Psoas muscle (tissue), 8 donors: ENCODE data around the gene TRAPPC5. TPM values are rescaled to one million over a fixed set of nuclear protein-coding genes. Genes with fewer than 3 reads are reported as not detected.
A peak's percentile ranks its signal among the peaks of the same experiment; 100 is the strongest.

Experiments used
- ATAC-seq, 4 donors: fragments of 200-7000 bp; cut with Tn5 transposase; one replicate each; pipeline ENCODE4 v1.9.1; 2020; ENCODE audit warnings: moderate library complexity in 3 of 4, mild to moderate bottlenecking in 2 of 4
- DNase-seq, 2 donors: peaks; one replicate each; pipeline ENCODE4 v3.0.0-alpha.2; 2020
- H3K27ac ChIP-seq: fragments of 200-600 bp; one replicate; pipeline ENCODE4 v1.8.0; 2022
- H3K27me3 ChIP-seq, 3 donors: fragments of 200-600 bp in 1 of 3; one replicate each; pipeline versions ENCODE4 v1.6.1 to v1.8.0; 2013 to 2022; ENCODE audit warnings: low read length in 2 of 3, mild to moderate bottlenecking in 2 of 3, moderate library complexity in 1 of 3; ENCODE audit not compliant: insufficient read depth in 3 of 3
- H3K36me3 ChIP-seq, 2 donors: fragments of 200-600 bp in 1 of 2; one replicate each; pipeline versions ENCODE4 v1.6.1 to v1.8.0; 2013 to 2022; ENCODE audit warnings: low read depth in 1 of 2, mild to moderate bottlenecking in 1 of 2, moderate library complexity in 1 of 2; ENCODE audit not compliant: insufficient read depth in 1 of 2
- H3K4me1 ChIP-seq: fragments of 200-600 bp; one replicate; pipeline ENCODE4 v1.8.0; 2022
- H3K4me3 ChIP-seq: fragments of 200-600 bp; one replicate; pipeline ENCODE4 v1.8.0; 2022; ENCODE audit warnings: mild to moderate bottlenecking
- H3K9me3 ChIP-seq: fragments of 200-600 bp; one replicate; pipeline ENCODE4 v1.8.0; 2022
- WGBS, 3 donors: extraction: QIAGEN DNeasy Blood & Tissue Kit; methylation state at CpG; one replicate each; pipeline versions ENCODE4 v1.1.6 to v1.1.7; 2013; 5-methylcytosine and 5-hydroxymethylcytosine counted together
- intact Hi-C, 2 donors: fragments of 100-400 bp; cut with DNase I; formaldehyde crosslinking; loops; one replicate each; pipeline versions ENCODE4 v1.11.0 to v1.14.2; 2022
- polyA plus RNA-seq, 3 donors: library from polyadenylated mRNA; stranded (reverse); fragments of 200-250 nt; gene quantifications; one replicate each; pipeline ENCODE4 v1.2.3, GENCODE V29; 2013
- total RNA-seq, 4 donors: library from RNA; stranded (reverse); fragmentation: NEBNext Ultra II Directional in 2 of 4; extraction: Animal tissue kit (Norgen Biotek cat#: 25700) in 2 of 4; gene quantifications; one replicate each; pipeline versions ENCODE4 v1.2.1 to v1.2.4, GENCODE V29; 2021 to 2023
- TF ChIP-seq, protein P1 (sequence below): fragments of 200-600 bp; IDR thresholded peaks from one replicate; pipeline ENCODE4 v1.8.0; 2022; ENCODE audit warnings: antibody characterized with exemption
- donor health status: healthy with polysubstance abuse.
- donor health status: DM: no; HTN: no; CAD: no; lungs with moderate emphysema.
- donor health status: Bipolar disorder and iron deficiency.
- donor health status: healthy.
- donor health status: DM: yes; HTN: yes; CAD: no.
- donor health status: DM: no; HTN: no; CAD: no.
- donor health status: DM: no; HTN: no; CAD: no.
- donor health status: DM: yes; HTN: yes; CAD: no.

The TRAPPC5 gene
- total and polyA plus RNA-seq, 7 donors: 40.6 to 164 (median 101) TPM

DNA sequence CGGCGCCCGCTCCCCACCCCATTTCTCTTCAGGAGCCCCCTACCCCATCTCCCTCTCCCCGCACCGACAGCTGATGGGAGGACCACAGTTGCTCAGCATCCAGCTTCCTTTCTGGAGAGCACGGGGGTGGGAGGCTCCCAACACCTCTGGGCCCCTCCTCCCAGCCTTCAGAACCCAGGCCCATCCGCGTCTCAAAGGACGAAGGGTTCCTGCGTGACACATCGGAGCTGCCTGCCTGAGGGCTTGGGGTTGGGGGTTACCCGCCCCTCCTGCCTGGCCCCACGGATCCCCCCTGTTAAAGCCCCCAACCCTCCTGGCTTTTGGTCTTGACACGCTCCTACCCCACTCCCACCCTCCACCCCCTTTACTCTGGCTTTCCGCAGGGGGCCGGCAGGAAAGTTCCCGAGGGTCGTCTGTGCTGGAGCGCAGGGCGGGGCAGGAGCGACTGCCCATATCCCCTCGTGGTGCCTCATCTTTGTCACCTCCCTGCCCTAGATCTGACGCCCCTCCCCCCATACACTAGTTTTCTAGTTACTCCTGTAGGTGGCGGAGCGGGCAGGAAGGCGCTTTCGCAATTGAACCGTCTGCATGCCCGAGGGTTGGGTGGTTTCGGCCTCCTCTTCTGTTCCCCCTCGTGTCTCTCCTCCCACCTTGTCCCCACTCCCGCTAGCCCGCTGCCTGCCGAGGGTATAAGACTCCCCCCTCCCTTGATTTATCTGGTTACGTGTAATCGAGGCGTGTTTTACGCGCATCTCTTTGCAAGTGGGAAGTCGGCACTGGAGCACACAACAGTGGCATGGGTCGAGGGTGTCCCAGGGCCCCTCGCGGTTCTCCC is 924 bp downstream of the TRAPPC5 start:
- Histone ChIP-seq H3K4me3 (peak overlapping the region; percentile 100), H3K4me1 (no peaks in the 10 kb centered on the region), H3K9me3 (no peaks in the 10 kb centered on the region), H3K36me3 (peaks cover 0 to 23% of the 10 kb centered on the region in 2 donors), H3K27ac (peak overlapping the region; percentile 93), H3K27me3 (peaks cover 0 to 3% (median 0%) of the 10 kb centered on the region in 3 donors)
- TF ChIP-seq, protein P1, sequence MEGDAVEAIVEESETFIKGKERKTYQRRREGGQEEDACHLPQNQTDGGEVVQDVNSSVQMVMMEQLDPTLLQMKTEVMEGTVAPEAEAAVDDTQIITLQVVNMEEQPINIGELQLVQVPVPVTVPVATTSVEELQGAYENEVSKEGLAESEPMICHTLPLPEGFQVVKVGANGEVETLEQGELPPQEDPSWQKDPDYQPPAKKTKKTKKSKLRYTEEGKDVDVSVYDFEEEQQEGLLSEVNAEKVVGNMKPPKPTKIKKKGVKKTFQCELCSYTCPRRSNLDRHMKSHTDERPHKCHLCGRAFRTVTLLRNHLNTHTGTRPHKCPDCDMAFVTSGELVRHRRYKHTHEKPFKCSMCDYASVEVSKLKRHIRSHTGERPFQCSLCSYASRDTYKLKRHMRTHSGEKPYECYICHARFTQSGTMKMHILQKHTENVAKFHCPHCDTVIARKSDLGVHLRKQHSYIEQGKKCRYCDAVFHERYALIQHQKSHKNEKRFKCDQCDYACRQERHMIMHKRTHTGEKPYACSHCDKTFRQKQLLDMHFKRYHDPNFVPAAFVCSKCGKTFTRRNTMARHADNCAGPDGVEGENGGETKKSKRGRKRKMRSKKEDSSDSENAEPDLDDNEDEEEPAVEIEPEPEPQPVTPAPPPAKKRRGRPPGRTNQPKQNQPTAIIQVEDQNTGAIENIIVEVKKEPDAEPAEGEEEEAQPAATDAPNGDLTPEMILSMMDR: peak; percentile 44
- intact Hi-C loops: loop anchor here (1.0 to 5.0 kb wide), 4 partner anchors 31 to 324 kb away; no protein-coding TSS in a partner anchor
- DNase-seq: peak; percentile 77 to 89
- 3 to 7% (median 6%) methylated on average over 41 to 43 of the region's 43 CpGs for WGBS, 3 donors
- peak; percentile 69 to 84 (median 78) for ATAC-seq

DNA sequence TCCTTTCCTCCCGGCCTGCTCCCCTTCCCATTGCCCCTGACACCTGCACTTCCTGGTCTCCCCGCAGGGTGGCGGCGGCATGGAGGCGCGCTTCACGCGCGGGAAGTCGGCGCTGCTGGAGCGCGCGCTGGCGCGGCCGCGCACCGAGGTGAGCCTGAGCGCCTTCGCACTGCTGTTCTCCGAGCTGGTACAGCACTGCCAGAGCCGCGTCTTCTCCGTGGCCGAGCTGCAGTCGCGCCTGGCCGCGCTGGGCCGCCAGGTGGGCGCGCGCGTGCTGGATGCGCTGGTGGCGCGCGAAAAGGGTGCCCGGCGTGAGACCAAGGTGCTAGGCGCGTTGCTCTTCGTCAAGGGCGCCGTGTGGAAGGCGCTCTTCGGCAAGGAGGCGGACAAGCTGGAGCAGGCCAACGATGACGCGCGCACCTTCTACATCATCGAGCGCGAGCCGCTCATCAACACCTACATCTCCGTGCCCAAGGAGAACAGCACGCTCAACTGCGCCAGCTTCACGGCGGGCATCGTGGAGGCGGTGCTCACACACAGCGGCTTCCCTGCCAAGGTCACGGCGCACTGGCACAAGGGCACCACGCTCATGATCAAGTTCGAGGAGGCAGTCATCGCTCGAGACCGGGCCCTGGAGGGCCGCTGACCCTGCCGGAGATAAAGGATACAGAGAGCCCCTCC is 1.7 kb downstream of the TRAPPC5 start:
- Histone ChIP-seq H3K9me3 (no peaks in the 10 kb centered on the region), H3K4me1 (no peaks in the 10 kb centered on the region), H3K27ac (no peak overlapping the region), H3K36me3 (peaks cover 0 to 23% of the 10 kb centered on the region in 2 donors), H3K27me3 (no peaks in the 10 kb centered on the region), H3K4me3 (peak overlapping the region; percentile 100)
- intact Hi-C loops: loop anchor here in 1 of 2 donors (5.0 kb wide), 1 partner anchor 325 kb away; no protein-coding TSS in a partner anchor
- TF ChIP-seq, protein P1: no peak
- ATAC-seq (no peak), DNase-seq (no peak)
- 72 to 80% (median 75%) methylated on average over 73 to 74 of the region's 74 CpGs for WGBS, 3 donors

DNA sequence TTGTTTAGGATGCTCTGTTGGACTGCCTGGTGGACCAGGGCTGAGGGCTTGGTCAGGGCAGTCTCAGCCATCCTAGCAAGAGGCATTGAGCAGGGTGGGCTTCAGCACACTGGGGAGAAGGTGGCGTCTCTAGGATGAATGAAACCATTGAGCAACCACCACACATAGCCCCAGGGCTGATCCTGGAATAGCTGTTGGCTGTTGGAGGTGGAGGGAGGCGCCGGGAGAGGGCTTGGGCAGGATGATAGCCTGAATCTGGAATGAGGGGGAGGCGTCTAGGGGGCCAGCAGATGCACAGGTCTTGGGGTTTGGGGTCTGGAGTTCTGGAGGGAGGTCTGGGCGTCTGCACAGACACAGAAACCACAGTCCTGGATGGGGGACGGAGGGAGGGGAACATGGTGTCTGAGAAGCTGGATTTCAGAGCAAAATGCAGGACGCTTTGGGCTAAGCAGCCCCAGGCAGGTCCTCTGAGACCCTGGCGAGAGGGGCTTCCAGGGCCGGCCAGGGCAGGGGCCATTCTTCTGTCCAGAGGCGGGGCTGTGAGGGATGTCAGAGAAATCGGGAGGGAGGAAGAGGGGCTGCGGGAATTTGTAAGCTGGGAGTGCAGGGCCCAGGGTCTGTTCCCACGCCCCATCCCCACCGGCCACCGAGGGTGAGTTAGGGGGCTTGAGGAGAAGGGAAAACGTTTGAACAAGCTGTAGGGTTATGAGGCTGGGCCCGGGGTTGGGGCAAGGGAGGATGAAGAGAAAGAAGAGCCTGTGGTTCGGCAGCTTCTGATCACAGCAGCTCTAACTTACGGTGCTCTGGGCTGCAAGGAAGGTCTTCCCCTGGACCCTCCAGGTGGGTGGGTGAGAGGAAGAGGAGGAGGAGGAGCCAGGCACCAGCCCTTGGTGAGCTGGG is 5.2 kb downstream of the TRAPPC5 start:
- intact Hi-C loops: no loop called here
- H3K4me3 ChIP-seq: no peak overlapping the region
- DNase-seq (no peak), ATAC-seq (no peak)
- peaks cover 0 to 6% (median 0%) of the 10 kb centered on the region in 3 donors for H3K27me3 ChIP-seq
- H3K4me1 ChIP-seq: no peaks in the 10 kb centered on the region
- peaks cover 0 to 23% of the 10 kb centered on the region in 2 donors for H3K36me3 ChIP-seq
- H3K9me3 ChIP-seq: no peaks in the 10 kb centered on the region
- no peak overlapping the region for H3K27ac ChIP-seq
- TF ChIP-seq, protein P1: no peak
- WGBS, 3 donors: 33 to 38% (median 34%) methylated on average over 18 to 19 of the region's 19 CpGs

DNA sequence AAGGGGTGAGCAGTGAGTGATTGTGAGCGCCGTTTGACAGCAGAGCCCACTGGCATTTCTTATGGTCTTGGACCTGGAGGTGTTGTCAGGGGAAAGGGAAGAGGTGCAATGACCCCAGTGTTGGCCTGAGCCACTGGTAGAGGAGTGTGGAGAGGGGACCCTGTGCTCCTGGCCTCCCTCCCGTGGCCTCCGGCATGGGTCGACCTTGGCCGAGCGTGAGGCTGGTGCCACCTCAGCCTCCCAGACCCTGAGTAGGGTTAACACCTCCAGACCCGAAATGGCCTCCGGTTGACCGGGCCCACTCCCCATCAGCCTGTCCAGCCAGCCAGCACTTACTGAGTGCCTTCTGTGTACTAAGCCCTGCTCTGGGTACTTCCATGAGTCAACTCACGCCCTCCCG is 6.5 kb downstream of the TRAPPC5 start:
- 75 to 82% (median 76%) methylated on average over 12 of the region's 12 CpGs for WGBS, 3 donors
- Histone ChIP-seq H3K4me3 (no peak overlapping the region), H3K4me1 (no peaks in the 10 kb centered on the region), H3K27me3 (peaks cover 0 to 6% (median 3%) of the 10 kb centered on the region in 3 donors), H3K36me3 (peaks cover 0 to 23% of the 10 kb centered on the region in 2 donors), H3K9me3 (no peaks in the 10 kb centered on the region), H3K27ac (no peak overlapping the region)
- ATAC-seq (no peak), DNase-seq (no peak)
- intact Hi-C loops: no loop called here
- TF ChIP-seq, protein P1: no peak
